Fibroblast of lung (primary cell): ENCODE data around the gene NMRAL1.

Experiments
- EZH2 ChIP-seq: IDR thresholded peaks from 2 replicates; pipeline ENCODE4 v1.5.1; 2012; ENCODE audit warnings: low read length, control low read depth, mild to moderate bottlenecking; ENCODE audit errors: missing control alignments
- TF ChIP-seq, protein P1 (sequence below), 2 donors: IDR thresholded peaks in 1 of 2; conservative IDR thresholded peaks in 1 of 2; 1 replicate in 1 of 2; 2 replicates in 1 of 2; pipeline ENCODE4 v1.5.1; 2011 to 2012; ENCODE audit warnings: low read length in 2 of 2, control low read depth in 1 of 2, inconsistent platforms in 1 of 2, low read depth in 1 of 2, mild to moderate bottlenecking in 1 of 2

DNA sequence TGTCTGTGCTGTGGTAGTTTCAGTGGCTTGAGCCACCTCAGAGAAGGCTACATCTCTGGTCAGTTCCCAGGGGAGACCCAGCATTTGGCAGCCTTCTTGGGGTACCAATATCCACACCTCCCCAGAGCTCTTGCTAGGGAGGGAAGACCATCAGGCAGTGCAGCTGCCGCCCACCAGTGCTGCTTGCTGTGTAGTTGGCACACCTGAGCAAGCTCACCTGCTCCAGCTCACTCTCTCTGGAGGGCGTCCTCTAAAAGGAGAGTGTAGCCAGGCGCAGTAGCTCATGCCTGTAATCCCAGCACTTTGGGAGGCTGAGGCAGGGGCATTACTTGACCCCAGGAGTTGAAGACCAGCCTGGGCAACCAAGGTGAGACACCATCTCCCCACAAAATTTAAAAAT is 34.4 kb upstream of the NMRAL1 start:
- TF ChIP-seq, protein P1, sequence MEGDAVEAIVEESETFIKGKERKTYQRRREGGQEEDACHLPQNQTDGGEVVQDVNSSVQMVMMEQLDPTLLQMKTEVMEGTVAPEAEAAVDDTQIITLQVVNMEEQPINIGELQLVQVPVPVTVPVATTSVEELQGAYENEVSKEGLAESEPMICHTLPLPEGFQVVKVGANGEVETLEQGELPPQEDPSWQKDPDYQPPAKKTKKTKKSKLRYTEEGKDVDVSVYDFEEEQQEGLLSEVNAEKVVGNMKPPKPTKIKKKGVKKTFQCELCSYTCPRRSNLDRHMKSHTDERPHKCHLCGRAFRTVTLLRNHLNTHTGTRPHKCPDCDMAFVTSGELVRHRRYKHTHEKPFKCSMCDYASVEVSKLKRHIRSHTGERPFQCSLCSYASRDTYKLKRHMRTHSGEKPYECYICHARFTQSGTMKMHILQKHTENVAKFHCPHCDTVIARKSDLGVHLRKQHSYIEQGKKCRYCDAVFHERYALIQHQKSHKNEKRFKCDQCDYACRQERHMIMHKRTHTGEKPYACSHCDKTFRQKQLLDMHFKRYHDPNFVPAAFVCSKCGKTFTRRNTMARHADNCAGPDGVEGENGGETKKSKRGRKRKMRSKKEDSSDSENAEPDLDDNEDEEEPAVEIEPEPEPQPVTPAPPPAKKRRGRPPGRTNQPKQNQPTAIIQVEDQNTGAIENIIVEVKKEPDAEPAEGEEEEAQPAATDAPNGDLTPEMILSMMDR (conservative IDR thresholded peaks at IDR 0.05 in 1 of 2, IDR thresholded peaks at IDR 0.05 in 1 of 2; ENCODE audit: low read depth in 1 of 2, low read length in 2 of 2) = no peak
- no peak for TF ChIP-seq EZH2
